Body of pancreas (tissue), 4 donors: Measurements from ENCODE around the gene MEIOC.

ENCODE experiments used
- POLR2A ChIP-seq, 3 donors: fragments of 450-650 bp; IDR thresholded peaks; one replicate each; pipeline ENCODE4 v1.6.1; 2016; ENCODE audit warnings: antibody characterized with exemption in 3 of 3, mild to moderate bottlenecking in 2 of 3
- TF ChIP-seq, protein P1 (sequence below), 7 experiments: fragments of 450-650 bp in 4 of 7; fragments of 200-600 bp in 3 of 7; sonication (generic) in 3 of 7; IDR thresholded peaks; one replicate each; pipeline ENCODE4 v1.5.1; 2016 to 2019; ENCODE audit warnings: antibody characterized with exemption in 7 of 7

DNA sequence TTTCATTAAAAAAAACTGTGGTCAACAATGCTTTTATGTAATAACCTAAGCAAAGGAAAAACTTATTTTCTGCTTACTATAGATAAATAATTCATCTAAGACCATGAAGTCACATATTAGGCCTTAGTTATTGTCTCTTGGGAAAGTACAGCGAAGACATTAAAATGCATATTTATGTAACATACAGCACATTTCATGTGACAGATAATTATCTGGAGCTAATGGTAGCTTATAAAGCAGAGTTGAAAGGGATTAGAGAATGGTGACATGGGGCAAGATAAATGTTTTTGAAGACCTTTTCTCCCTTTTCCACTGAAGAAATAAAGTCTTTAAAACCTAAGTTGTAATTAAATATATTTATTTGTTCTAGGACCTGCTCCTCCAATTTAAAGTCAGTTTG is 9.7 kb downstream of the MEIOC start:
- no peak for TF ChIP-seq POLR2A (IDR thresholded peaks at IDR 0.05)
- TF ChIP-seq, protein P1, sequence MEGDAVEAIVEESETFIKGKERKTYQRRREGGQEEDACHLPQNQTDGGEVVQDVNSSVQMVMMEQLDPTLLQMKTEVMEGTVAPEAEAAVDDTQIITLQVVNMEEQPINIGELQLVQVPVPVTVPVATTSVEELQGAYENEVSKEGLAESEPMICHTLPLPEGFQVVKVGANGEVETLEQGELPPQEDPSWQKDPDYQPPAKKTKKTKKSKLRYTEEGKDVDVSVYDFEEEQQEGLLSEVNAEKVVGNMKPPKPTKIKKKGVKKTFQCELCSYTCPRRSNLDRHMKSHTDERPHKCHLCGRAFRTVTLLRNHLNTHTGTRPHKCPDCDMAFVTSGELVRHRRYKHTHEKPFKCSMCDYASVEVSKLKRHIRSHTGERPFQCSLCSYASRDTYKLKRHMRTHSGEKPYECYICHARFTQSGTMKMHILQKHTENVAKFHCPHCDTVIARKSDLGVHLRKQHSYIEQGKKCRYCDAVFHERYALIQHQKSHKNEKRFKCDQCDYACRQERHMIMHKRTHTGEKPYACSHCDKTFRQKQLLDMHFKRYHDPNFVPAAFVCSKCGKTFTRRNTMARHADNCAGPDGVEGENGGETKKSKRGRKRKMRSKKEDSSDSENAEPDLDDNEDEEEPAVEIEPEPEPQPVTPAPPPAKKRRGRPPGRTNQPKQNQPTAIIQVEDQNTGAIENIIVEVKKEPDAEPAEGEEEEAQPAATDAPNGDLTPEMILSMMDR (IDR thresholded peaks at IDR 0.05): no peak
